Activated gamma-delta T cell treated with anti-CD3 and anti-CD28 coated beads, Interleukin-2, amount 50 U/mL, for 16 hours (primary cell): ENCODE measurements around the gene TNFAIP2.

Source experiments
- DNase-seq: peaks from one replicate; pipeline ENCODE4 v3.0.0-alpha.2; 2020; ENCODE audit warnings: low read depth

The TNFAIP2 gene

DNA sequence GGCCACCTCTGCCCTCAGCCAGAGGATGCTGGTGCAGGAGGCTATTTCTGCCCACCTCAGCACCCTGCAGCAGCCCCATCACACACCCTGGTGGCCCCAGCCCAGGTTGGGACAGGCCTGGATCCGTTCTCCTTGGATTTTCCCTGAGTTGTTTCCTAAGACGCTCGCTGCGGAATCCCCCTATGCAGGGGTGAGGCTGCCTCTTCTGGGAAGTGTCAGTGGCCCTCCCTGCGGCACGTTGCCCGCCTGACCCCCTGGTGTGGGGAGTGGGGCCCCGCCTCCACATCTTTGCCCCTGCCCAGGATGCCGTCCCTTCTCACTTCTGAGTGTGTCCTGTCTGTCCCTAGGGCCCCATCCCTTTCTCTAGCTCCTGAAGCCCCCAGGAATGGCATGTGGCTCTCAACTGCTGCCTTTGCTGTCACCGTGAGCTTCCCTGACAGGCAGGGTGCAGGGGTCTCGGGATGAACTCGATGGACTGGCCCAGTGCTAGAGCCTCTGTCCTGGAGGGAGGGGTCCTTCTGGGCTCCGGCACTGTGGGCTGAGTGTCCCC is 29.3 kb upstream of the TNFAIP2 start:
- DNase-seq: no peak

DNA sequence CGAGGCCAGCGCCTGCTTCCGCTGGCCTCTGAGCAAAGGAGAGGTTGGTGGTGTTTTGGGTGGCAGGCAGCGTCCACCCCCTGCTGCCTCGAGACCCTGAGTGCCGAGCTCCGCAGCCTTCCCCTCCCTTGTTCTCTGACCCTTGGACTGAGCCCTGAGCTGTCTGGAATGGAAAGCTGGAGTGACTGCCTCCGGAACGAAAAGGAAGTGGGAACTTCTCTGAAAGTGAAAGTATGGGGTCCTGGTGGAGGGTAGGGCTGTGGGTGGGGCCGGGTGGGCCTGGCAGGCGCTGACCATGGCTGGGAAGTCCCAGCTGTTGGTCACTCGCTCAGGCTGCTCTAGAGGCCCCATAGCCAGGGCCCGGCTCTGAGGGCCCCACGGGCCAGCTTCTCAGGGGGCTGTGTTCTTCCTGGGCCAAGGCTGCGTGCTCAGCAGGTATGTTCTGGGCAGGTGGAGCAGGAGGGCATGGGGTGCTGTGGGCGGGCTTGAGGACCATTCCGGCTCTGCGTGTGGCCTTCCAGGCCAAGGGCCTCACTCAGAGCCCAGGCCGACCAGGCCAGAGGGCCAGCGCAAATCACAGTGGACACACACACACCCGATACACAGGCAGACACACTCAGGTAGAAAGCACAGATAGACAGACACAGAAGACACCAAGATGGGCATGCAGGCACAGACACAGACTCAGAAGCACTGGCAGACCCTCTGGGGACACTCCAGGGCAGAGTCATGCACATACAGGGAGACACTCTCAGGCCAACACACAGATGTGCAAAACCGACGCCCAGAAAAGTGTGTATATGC is 28.7 kb upstream of the TNFAIP2 start, which contains the start of gene EXOC3L4:
EXOC3L4 (plus strand) TSS at position 320 of the 804 bp plus-strand sequence. CDS start 5,495 bp downstream, outside the sequence.
- no peak for DNase-seq

DNA sequence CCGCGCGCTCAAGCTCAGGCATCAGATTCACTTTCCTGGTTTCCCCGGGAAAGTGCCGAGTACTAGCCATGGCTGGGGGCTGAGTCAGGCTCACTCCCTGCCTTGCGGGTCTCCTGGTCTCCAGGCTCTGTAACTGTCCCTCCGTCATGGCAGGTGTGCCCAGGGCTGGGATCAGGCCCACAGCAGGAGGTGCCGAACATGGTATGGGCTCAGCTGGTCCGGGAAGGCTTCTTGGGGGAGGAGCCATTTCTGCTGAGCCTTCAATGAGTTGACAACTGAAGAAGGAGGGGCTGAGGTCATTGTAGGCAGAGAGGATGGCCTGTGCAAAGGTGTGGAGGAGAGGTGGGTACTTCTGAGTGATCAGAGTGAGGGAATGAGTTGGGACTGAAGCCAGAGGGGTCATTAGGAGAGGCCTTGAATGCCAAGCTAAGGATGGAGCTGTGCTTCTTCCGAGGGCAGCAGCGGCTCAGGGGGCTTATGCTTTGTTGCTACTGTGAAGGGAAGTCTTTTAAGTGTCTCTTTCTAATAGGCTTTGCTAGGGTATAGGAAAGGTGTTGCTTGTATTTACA is 28.0 kb upstream of the TNFAIP2 start:
- no peak for DNase-seq

DNA sequence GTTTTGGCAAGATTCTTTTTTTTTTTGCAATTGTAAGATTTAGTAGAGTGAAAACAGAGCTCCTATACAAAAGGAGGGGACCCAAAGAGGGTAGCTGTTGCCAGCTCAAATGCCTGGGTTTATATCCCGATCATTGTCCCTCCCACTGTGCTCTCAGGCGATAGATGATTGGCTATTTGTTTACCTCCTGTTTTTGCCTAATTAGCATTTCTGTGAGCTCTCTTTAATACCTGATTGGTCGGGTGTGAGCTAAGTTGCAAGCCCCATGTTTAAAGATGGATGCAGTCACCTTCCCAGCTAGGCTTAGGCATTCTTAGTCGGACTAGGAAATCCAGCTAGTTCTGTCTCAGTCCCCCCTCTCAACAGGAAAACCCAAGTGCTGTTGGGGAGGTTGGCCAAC is 26.9 kb upstream of the TNFAIP2 start:
- no peak for DNase-seq

DNA sequence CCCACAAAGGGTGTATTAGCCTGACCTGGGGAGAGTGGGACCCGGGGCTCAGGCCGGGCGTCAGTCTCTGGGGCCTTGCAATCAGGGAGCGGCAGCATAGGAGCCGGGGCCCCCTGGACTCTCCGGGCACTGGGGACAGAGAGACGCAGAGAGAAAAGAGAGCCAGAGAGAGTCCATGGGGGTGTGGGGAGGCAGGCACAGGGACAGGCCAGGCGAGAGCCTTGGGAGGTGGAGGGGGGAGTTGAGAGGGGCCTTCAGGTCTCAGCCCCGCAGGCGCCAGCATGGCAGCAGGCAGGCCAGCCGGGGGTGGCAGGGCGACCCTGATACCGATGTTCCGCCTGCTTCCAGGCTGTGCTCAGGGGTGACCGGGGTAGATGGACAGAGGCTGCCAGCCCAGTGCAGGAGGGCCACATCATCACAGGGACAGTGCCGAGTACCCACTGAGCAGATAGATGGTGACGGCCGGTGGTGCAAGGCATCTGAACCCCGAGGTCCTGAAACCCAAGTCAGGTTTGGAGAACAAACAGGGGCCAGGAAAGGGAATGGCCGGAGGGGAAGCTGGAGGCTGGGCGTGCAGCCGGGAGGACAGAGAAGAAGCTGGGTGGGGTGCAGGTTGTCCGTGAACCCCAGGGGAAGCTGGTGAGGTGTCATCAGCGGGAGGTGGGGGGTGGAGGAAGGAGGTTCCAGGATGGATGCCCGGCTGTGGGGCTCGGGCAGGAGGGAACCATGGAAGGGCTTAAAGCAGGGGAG is 25.8 kb upstream of the TNFAIP2 start:
- no peak for DNase-seq

DNA sequence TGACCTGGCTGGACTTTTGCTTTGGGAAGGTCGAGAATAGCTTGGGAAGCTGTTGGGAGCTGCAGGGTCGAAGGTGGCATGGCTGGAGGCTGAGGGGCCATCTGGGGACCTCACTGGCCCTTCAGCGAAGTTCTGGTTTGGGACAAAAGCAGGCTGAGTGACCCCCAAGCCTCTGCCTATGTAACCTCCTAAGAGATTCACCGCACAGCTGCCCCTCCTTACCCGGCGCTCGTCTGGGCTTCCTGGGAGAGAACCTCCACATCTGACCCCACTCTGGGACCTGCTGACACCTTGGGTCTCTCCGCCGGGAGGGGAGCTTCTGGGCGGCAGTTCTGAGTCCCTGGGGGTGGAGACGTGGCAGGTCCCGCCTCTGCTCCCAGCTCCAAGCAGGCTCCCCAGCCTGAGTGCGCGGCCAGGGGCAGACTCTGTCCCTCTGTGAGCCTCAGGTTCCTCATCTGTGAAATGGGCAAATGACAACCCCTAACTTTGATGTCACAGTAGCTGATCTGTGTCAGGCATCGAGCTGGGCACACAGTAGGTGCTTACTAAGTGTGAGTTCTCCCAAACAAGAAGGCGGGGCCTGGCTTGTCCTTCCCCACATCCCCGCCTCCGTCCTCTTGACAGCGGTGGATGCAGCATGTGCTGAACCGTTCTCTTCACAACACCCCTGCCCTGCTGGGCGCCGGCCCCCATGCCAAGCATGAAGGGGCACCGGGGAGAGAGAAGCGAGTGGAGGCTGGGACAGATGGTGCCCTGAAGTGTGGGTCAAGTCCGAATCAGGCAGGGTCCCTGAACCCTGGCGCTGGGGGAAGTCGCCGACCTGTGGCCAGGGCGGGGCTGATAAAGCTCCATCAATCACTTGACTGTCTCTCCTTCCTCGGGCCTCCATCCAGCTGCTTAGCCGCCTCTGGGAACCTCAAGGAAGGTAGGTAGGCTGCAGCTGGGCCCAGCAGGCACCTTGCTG is 25.0 kb upstream of the TNFAIP2 start:
- DNase-seq: no peak

DNA sequence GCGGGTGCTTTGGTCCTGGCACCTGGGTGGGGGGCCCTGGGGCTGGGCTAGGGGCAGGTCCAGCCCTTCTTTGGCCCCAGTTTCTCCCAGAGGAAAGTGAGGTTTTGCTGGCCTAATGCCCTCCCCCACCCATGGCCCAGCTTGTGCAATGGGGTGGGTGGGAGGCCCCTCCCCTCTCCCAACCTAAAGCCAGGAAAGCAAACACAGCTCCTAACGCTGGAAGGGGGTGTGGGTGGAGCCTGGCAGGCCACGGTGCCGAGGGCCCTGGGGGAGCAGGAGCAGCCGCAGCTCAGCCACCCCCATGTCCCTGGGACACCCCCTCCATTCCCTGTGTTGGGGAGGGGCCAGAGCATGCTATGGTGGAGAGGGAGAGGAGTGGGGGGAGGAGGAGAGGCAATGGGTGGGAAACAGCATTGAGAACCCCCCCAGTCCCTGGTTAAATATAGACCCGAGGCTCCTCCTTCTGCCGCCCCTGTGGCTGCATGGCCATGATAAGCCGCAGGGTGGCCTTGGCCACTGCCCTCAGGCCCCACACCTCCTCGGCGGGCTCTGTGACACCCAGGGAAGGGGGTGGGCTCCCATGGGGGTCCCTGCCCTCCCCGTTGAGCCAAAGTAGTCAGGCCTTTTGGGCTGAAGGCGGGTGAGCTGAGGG is 24.1 kb upstream of the TNFAIP2 start:
- no peak for DNase-seq

DNA sequence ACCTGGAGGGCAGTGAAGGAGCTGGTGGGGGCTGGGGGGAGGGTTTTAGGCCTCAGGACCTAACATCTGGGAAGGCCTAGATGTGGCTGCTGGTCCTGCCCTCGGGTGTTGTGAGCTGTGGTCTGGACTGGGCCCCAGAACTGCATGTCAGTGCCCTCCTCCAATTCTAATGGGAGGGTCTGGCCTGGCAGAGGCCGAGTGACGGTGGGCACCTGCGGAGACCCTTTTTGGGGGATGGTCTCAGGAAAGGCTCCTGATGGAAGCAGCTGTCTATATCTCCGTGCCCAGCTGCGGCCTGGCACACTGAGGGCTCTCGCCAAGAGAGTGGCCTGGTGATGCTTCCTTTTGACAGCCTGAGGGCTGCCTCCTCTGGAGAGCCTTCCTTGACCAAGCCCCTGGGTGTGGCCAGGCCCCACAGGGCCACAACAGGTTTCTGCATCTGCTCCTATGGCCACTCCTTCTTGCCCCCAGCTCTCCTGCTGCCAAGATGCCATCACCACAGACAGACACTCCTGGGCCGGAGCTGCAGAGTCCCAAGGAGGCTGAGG is 23.5 kb upstream of the TNFAIP2 start:
- DNase-seq: no peak

DNA sequence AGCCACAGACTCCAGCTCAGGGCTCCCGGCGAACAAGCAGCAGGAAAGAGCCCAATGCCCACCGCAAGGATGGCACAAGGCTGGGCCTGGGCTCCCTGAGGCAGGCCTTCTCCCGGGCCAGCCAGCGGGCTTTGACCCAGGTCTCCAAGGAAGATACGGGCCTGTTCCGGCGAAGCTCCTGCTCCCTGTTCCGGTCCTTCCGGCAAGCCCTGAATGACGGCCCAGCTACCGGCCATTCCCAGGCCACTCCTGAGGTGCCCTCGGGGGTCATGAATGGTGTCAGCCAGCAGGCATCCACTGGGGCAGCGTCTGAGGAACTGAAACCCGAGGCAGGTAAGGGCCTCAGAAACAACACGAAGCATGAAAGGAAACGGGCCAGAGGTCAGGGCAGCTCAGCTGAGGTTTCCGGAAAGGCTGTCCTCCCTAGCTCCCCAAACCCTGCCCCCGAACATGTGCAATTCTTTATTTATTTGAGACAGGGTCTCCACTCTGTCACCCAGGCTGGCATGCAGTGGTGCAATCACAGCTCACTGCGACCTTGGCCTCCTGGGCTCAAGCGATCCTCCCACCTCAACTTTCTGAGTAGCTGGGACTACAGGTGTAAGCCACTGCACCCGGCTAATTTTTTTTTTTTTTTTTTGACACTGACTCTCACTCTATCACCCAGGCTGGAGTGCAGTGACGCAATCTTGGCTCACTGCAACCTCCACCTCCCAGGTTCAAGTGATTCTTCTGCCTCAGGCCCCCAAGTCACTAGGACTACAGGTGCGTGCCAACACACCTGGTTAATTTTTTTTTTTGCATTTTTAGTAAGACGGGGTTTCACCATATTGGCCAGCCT is 22.8 kb upstream of the TNFAIP2 start:
- DNase-seq: no peak

DNA sequence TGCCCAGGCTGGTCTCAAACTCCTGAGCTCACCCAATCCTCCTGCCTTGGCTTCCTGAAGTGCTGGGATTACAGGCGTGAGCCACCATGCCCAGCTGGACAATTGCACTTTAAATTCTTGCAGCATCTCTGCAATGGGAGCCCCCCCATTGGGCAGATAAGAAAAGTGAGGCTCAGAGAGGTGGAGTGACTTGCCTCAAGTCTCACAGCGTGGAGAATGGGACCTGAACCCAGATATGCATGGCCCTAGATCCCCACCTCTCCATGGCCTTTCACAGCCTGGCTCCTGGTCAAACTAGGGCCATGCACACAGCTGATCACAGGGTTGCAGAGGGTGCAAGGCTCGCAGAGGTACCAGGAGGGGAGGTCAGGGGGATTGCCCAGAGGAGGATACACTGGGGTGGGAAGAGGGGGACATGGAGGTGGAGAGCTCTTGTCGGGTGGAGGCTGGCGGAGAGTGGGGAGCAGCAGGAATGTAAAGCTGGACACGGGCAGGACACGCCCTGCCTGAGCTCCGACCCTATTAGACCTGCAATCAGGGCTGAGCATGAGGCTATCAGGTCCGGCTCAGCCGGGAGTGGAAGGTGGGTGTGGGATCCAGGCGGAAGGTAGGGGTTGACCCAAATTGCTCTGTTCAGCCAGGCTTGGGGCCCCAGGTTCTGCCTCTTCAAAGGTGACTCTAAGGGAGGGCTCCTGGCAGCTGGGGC is 21.9 kb upstream of the TNFAIP2 start:
- no peak for DNase-seq

DNA sequence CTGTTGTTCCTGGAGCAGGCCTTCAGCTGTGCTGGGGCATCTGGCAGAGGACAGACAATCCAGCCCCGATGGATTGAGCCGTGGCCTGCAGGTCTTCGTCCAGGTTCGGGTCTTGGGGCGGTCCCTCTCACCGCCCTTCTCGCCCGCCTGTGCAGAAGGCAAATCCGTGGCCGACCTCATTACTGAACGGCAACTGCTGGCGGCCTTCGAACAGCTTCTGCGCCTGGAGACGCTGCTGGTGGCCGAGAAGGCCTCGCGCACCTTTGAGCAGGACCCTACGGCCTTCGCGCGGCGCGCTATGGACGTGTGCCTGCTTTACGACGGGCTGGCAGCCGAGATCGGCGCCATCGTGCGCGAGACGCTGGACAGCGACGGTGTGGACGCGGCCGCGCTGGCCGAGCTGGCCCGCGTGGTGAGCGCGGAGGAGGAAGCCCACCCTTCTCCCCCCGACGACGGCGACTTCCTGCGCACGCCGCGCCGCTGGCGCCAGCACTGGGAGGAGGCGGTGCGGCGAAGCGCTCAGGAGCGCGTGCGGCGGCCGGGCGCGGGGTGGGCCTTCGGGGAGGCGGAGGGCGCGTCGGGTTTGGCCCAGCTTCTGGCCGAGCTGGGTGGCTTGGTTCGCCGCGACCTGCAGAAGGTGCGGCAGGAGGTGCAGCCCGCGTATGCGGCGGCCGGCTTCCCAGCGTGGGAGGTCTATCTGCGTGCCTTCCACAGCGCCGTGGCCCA is 21.1 kb upstream of the TNFAIP2 start:
- no peak for DNase-seq

DNA sequence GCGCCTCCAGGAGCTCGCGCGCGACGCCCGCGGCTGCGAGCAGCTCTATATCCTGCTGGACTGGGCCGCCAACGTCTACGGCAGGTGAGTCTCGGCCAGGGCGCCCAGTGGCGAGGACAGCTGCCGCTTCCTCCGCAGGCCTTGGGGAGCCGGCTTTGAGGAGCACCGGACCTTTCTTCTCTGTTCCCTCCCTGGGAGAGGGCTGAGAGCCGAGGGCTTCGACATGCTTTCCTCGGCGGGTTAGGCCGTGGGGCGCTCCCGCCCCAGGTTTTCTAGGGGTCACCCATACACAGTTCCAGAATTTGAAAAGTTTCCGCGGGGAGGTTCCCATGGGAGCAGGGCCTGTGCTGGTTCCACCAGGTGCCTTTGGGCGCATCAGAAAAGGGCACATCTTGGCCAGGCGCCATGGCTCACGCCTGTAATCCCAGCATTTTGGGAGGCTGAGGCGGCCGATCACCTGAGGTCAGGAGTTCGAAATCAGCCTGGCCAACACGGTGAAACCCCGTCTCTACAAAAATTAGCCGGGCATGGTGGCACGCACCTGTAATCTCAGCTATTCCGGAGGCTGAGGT is 20.5 kb upstream of the TNFAIP2 start:
- no peak for DNase-seq

DNA sequence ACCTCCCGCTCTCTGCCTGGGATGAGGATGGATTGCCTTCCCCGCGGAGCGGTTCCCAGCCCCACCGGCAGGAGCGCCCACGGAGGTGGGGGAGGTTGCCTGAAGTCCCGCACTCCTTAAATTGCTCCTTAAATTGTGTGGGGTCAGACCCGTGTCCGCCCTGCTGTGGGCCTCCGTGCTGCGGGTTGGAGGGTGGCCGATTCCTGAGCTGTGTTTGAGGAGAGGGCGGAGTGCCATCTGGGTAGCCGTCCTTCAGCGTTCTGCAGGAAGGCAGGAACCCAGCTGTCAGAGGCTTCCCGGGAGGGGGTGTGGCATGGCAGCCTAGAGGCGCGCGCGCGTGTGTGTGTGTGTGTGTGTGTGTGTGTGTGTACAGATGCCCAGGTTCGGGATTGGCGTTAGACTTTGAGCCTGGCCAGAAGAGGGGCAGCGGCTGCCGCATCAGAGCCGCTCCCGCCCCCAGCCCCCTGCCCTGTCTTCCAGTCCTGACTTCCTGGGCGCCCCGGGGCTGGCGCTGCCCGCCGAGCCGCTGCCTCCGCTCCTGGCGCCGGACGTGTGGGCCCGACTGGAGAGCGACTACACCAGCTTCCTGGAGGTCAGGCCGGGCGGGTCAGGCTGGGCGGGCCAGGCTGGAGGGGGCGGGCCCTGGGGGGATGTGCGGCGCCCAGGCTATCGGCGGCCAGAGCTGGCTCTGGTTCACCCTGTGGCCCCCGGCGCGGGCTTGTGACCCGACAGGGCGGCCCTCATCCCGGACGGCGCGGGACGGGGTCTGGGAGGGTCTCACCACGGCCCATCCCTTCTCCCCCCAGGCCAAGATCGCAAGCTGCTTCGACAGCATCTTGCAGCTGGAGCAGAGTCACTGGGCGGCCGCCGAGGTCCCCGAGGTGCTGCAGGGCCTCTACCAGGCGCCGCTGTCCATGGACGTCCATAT is 19.5 kb upstream of the TNFAIP2 start:
- DNase-seq: no peak

DNA sequence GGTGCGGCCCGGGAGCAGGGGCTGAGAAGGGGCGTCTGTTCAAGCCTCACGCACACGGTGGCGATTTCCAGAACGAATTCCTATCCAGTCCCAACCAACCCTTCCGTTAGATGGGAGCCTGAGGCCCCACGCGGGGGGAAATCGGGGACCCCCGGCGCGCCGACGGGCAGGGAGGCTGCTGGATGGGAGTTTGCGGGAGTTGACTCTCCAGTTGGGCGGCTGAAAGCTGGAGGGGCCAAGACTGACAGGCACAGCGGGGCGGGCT is 18.9 kb upstream of the TNFAIP2 start:
- no peak for DNase-seq

DNA sequence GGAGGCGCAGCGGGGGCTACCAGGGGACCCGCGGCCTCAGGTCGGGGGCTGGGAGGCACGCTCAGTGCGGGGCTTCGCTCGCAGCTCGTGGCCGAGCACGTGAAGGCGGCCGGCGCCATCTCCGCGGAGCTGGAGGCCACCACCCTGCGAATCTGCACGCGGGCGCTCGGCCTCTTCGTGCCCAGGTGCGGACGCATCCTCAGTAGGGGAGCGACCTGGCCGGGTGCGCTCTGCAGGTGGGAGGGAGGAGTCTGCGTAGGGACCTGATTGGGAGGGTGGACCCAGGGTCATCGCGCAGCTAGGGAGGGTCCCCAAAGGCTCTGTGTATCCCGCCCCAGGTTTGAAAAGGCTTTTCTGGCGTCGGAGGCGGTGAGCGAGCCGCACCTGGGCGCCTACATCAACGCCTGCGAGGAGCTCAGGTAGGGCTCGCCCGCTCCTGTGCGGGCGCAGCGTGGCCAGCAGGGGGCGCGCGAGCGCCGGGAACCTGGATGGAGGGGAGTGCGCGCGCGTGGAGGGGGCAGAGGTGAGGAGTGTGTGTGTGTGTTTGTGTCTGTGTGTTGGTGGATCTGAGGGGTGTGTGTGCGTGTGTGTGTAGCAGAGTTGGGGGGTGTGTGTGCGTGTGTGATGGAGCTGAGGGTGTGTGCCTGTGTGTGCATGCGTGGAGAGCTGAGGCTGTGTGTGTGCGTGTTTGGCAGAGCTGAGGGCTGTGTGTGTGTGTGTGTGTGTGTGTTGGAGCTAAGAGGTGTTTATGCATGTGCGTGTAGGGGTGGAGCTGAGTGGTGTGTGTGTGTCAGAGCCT is 18.4 kb upstream of the TNFAIP2 start:
- DNase-seq: peak; percentile 54

DNA sequence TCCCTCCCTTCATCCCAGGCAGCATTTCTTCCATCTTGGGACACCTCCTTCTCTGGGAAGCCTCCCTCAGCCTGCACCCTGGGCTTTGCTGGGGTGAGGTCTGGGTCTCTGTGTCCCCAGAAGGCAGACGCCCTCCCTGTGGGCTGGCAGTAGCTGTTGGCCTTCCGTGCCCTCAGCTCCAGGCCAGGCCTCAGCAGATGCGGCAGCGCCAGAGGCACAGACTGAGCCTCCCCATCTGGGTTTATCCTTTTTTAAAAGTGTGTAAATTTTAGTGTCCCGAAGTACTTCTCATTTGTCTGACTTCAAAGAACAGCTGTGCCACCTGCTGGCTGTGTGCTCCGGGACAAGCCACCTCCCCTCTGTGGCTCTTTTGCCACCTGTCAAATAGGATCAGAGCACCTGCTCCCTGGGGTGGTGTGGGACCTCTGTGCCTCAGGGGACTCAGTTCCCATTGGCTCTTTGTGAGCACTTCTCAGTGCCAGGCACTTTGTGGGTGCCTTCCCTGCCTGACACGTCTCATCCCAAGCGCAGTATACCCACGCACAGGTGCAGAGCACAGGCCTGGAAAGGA is 17.6 kb upstream of the TNFAIP2 start:
- no peak for DNase-seq
